Activated CD8-positive, alpha-beta T cell treated with anti-CD3 and anti-CD28 coated beads for 36 hours (primary cell): Measurements from ENCODE around the gene RFX2. TPM values are rescaled to one million over a fixed set of nuclear protein-coding genes. Genes with fewer than 3 reads are reported as not detected.

Experiments used
- ATAC-seq: fragments of 200-7000 bp; cut with Tn5 transposase; one replicate; pipeline ENCODE4 v1.10.0; 2021; ENCODE audit warnings: mild to moderate bottlenecking, moderate library complexity
- CTCF ChIA-PET: fragments of 350-600 bp; sonication (Branson Sonifier 250); formaldehyde crosslinking; loops from one replicate; lab custom pipeline; 2021; ENCODE audit warnings: antibody characterized with exemption; lab: Charles Lee
- POLR2A ChIA-PET: fragments of 350-600 bp; sonication (Branson Sonifier 250); formaldehyde crosslinking; loops from one replicate; lab custom pipeline; 2021; ENCODE audit warnings: antibody characterized with exemption; lab: Charles Lee
- DNase-seq: peaks from one replicate; pipeline ENCODE4 v3.0.0-alpha.2; 2020
- H3K27ac Mint-ChIP-seq: one replicate; pipeline ENCODE4 v1.8.0; 2021; ENCODE audit warnings: mild to moderate bottlenecking, mixed read lengths
- H3K27me3 Mint-ChIP-seq: one replicate; pipeline ENCODE4 v1.8.0; 2021; ENCODE audit warnings: mixed read lengths
- H3K36me3 Mint-ChIP-seq: one replicate; pipeline ENCODE4 v1.8.0; 2021; ENCODE audit warnings: low read depth, mixed read lengths
- H3K4me1 Mint-ChIP-seq: one replicate; pipeline ENCODE4 v1.8.0; 2021; ENCODE audit warnings: low read depth, mixed read lengths
- H3K4me3 Mint-ChIP-seq: one replicate; pipeline ENCODE4 v1.8.0; 2021; ENCODE audit warnings: mild to moderate bottlenecking, moderate library complexity, mixed read lengths
- H3K9me3 Mint-ChIP-seq: one replicate; pipeline ENCODE4 v1.8.0; 2021; ENCODE audit warnings: mixed read lengths
- intact Hi-C: fragments of 100-400 bp; cut with micrococcal nuclease; formaldehyde crosslinking; loops from one replicate; pipeline ENCODE4 v1.10.0; 2022
- total RNA-seq, 2 experiments: library from RNA; stranded (reverse); gene quantifications; one replicate each; pipeline ENCODE4 v1.2.3, GENCODE V29; 2021
- TF ChIP-seq, protein P1 (sequence below): fragments of 200-600 bp; IDR thresholded peaks from one replicate; pipeline ENCODE4 v1.8.0; 2022; ENCODE audit warnings: antibody characterized with exemption, mild to moderate bottlenecking

RFX2 gene
- total RNA-seq, 2 experiments from 2014 or later = 8.9 to 10.5 TPM

DNA sequence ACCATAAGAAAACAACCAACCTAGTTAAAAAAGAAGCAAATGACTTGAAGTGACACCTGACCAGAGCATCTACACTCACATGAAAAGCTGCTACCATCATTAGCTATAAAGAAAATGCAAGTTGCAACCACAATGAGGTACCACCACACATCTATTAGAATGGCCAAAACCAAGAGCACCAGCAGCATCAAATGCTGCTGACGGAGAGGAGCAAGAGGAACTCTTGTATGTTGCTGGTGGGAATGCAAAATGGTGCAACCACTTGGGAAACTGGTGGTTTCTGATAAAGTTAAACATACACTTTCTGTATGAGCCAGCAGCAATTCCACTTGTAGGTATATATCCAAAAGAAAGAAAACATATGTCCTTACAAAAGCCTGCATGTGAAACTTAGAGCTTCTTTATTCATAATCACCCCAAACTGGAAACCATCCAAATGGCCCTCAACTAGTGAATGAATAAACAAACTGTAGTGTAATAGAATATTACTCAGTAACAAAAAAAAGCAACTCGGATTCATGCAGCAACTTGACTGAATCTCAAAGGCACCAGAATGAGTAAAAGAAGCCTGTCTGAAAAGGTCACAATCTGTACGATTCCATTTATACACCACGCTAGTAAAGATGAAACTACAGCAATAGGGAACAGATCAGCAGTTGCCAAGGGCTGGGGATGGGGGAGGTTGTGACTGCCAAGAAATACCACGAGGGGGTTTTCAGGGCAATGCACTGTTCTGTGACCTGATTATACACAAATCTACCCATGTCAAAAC, 71.5 kb downstream of the RFX2 start:
- Mint-ChIP-seq H3K4me1 (peaks cover 19% of the 10 kb centered on the region), H3K27me3 (no peaks in the 10 kb centered on the region), H3K9me3 (no peaks in the 10 kb centered on the region), H3K4me3 (no peak overlapping the region), H3K27ac (peak overlapping the region; percentile 76), H3K36me3 (peaks cover 5% of the 10 kb centered on the region)
- intact Hi-C loops = no loop called here
- CTCF ChIA-PET = interaction anchor here (1.0 to 1.6 kb wide), 3 partner anchors 9 to 87 kb away, joined by 3 to 6 read pairs (median 3); no protein-coding TSS in a partner anchor
- POLR2A ChIA-PET = no interaction called here
- ATAC-seq (peak; percentile 91), DNase-seq (peak; percentile 79)
- TF ChIP-seq, protein P1, sequence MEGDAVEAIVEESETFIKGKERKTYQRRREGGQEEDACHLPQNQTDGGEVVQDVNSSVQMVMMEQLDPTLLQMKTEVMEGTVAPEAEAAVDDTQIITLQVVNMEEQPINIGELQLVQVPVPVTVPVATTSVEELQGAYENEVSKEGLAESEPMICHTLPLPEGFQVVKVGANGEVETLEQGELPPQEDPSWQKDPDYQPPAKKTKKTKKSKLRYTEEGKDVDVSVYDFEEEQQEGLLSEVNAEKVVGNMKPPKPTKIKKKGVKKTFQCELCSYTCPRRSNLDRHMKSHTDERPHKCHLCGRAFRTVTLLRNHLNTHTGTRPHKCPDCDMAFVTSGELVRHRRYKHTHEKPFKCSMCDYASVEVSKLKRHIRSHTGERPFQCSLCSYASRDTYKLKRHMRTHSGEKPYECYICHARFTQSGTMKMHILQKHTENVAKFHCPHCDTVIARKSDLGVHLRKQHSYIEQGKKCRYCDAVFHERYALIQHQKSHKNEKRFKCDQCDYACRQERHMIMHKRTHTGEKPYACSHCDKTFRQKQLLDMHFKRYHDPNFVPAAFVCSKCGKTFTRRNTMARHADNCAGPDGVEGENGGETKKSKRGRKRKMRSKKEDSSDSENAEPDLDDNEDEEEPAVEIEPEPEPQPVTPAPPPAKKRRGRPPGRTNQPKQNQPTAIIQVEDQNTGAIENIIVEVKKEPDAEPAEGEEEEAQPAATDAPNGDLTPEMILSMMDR = no peak

DNA sequence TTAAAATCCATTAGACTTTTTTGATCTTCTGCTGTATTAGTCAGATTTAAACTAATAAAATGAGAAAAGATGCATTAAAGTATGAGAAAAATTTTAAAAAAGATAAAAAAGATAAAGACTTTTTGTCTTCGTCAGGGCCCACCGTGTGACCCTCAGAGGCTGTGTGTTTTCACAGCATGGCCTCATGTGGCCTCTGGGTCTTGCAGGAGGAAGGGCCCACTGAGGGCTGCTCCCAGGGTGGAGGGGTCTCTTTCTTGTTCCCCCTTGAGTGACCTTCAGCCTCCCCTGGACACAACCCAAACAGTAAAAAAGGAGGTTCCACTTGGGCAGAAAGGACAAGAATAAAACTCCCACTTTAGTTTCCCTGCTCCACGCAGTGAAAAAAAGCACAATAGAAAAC, 75.3 kb downstream of the RFX2 start:
- ChIA-PET CTCF (interaction anchor here (0.9 to 3.1 kb wide), 4 partner anchors 13 to 231 kb away, joined by 3 to 9 read pairs (median 6); partner anchors contain the start of gene NRTN), POLR2A (no interaction called here)
- Mint-ChIP-seq H3K27me3 (no peaks in the 10 kb centered on the region), H3K36me3 (peaks cover 5% of the 10 kb centered on the region), H3K9me3 (no peaks in the 10 kb centered on the region), H3K27ac (no peak overlapping the region), H3K4me1 (peaks cover 20% of the 10 kb centered on the region), H3K4me3 (no peak overlapping the region)
- ATAC-seq (no peak), DNase-seq (no peak)
- TF ChIP-seq, protein P1 = no peak
- intact Hi-C loops = no loop called here

DNA sequence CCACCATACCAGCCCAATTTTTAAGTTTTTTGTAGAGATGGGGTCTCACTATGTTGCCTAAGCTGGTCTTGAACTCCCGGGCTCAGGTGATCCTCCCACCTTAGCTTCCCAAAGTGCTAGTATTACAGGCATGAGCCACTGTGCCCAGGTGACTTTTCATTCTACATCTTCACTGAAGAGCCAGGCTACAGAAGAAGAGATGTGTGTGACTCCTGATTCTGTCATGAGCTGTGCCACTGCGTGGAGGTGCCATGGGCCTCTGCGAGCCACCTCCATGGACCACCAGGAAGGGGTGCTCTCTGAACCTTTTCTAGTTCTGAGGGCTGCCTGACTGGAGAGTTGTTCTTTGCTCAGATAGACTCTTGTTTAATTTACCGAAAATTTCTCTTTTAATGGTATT, 75.8 kb downstream of the RFX2 start:
- H3K36me3 Mint-ChIP-seq = peaks cover 5% of the 10 kb centered on the region
- H3K27ac Mint-ChIP-seq = no peak overlapping the region
- no peaks in the 10 kb centered on the region for H3K27me3 Mint-ChIP-seq
- intact Hi-C loops = no loop called here
- ATAC-seq = no peak
- H3K4me1 Mint-ChIP-seq = peaks cover 20% of the 10 kb centered on the region
- H3K9me3 Mint-ChIP-seq = no peaks in the 10 kb centered on the region
- no peak overlapping the region for H3K4me3 Mint-ChIP-seq
- ChIA-PET CTCF (interaction anchor here (0.9 to 3.1 kb wide), 4 partner anchors 12 to 230 kb away, joined by 3 to 9 read pairs (median 6); partner anchors contain the start of gene NRTN), POLR2A (no interaction called here)
- TF ChIP-seq, protein P1 = no peak
- no peak for DNase-seq

DNA sequence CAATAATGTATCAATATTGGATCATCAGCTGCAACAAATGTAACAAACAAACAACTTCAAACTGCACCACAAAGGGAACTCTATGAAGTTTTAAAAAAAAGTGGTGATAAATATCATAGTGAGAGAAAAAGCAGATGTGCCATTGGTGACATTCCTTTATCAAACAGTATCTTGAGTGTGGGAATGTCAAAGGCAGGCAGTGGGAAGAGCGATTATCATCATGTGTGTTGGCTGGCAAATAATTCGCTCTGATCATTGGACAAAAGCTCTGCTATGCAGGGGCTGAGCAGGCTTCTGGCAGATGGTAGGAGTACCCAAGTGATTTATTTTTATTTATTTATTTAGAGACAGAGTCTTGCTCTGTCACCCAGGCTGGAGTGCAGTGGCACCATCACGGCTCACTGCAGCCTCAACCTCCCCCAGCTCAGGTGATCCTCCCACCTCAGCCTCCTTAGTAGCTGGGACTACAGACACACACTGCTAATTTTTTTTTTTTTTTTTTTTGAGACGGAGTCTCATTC, 76.5 kb downstream of the RFX2 start:
- TF ChIP-seq, protein P1 = no peak
- ChIA-PET POLR2A (no interaction called here), CTCF (interaction anchor here (1.5 kb wide), 1 partner anchor 11 kb away, joined by 9 read pairs; no protein-coding TSS in a partner anchor)
- Mint-ChIP-seq H3K36me3 (peaks cover 2% of the 10 kb centered on the region), H3K4me1 (peaks cover 13% of the 10 kb centered on the region), H3K4me3 (no peak overlapping the region), H3K9me3 (no peaks in the 10 kb centered on the region), H3K27ac (no peak overlapping the region), H3K27me3 (no peaks in the 10 kb centered on the region)
- intact Hi-C loops = no loop called here
- ATAC-seq (no peak), DNase-seq (no peak)

DNA sequence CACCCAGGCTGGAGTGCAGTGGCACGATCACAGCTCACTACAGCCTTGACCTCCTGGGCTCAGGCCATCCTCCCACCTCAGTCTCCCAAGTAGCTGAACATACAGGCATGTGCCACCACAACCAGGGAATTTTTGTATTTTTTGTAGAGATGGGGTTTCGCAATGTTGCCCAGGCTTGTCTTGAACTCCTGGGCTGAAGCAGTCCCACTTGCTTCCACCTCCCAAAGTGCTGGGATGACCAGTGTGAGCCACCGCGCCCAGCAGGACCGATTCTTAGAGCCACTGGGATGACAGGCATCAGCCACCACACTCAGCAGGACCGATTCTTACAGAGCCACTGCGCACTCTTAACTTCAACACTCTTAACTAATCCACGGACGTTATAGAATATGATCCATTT, 77.5 kb downstream of the RFX2 start:
- DNase-seq = no peak
- no peaks in the 10 kb centered on the region for H3K27me3 Mint-ChIP-seq
- TF ChIP-seq, protein P1 = no peak
- peaks cover 6% of the 10 kb centered on the region for H3K4me1 Mint-ChIP-seq
- POLR2A ChIA-PET = no interaction called here
- no peak overlapping the region for H3K27ac Mint-ChIP-seq
- H3K9me3 Mint-ChIP-seq = no peaks in the 10 kb centered on the region
- no peaks in the 10 kb centered on the region for H3K36me3 Mint-ChIP-seq
- CTCF ChIA-PET = interaction anchor here (0.8 kb wide), 1 partner anchor 16 kb away, joined by 6 read pairs; no protein-coding TSS in a partner anchor
- intact Hi-C loops = no loop called here
- no peak for ATAC-seq
- no peak overlapping the region for H3K4me3 Mint-ChIP-seq
